OCI-LY7 (cell line): ENCODE results near the gene MIOX.

ENCODE experiments used
- EZH2phosphoT487 ChIP-seq: fragments of 200-600 bp; sonication (generic); IDR thresholded peaks from 2 replicates; pipeline ENCODE4 v1.6.1; 2018; ENCODE audit warnings: low read depth, borderline replicate concordance, mild to moderate bottlenecking, mixed run types, antibody characterized with exemption, low read length, moderate library complexity, mixed read lengths
- TF ChIP-seq, protein P1 (sequence below): fragments of 200-600 bp; sonication (generic); conservative IDR thresholded peaks from 2 replicates; pipeline ENCODE4 v1.5.1; 2014; ENCODE audit warnings: mild to moderate bottlenecking, antibody characterized with exemption, low read length, moderate library complexity, mixed read lengths

GRCh38 chr22:50461536-50461935, 25.1 kb upstream of the MIOX start:
- TF ChIP-seq, protein P1, sequence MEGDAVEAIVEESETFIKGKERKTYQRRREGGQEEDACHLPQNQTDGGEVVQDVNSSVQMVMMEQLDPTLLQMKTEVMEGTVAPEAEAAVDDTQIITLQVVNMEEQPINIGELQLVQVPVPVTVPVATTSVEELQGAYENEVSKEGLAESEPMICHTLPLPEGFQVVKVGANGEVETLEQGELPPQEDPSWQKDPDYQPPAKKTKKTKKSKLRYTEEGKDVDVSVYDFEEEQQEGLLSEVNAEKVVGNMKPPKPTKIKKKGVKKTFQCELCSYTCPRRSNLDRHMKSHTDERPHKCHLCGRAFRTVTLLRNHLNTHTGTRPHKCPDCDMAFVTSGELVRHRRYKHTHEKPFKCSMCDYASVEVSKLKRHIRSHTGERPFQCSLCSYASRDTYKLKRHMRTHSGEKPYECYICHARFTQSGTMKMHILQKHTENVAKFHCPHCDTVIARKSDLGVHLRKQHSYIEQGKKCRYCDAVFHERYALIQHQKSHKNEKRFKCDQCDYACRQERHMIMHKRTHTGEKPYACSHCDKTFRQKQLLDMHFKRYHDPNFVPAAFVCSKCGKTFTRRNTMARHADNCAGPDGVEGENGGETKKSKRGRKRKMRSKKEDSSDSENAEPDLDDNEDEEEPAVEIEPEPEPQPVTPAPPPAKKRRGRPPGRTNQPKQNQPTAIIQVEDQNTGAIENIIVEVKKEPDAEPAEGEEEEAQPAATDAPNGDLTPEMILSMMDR: no peak
- TF ChIP-seq EZH2phosphoT487: no peak
